SKM-1 (cell line): ENCODE measurements around the gene FBXO46.

Source experiments
- DNase-seq: peaks from one replicate; lab custom pipeline; 2025; ENCODE audit not compliant: unreplicated experiment; lab: John Stamatoyannopoulos, UW

Gene FBXO46

GRCh38 chr19:45730368-45731288, at the start of gene FBXO46:
TSS of gene FBXO46 (minus strand) at chr19:45730896. CDS start at chr19:45713495, 17,401 bp downstream.
- peak; percentile 69 for DNase-seq

GRCh38 chr19:45780146-45780447, 49.4 kb upstream of the FBXO46 start:
- DNase-seq: no peak

DNA sequence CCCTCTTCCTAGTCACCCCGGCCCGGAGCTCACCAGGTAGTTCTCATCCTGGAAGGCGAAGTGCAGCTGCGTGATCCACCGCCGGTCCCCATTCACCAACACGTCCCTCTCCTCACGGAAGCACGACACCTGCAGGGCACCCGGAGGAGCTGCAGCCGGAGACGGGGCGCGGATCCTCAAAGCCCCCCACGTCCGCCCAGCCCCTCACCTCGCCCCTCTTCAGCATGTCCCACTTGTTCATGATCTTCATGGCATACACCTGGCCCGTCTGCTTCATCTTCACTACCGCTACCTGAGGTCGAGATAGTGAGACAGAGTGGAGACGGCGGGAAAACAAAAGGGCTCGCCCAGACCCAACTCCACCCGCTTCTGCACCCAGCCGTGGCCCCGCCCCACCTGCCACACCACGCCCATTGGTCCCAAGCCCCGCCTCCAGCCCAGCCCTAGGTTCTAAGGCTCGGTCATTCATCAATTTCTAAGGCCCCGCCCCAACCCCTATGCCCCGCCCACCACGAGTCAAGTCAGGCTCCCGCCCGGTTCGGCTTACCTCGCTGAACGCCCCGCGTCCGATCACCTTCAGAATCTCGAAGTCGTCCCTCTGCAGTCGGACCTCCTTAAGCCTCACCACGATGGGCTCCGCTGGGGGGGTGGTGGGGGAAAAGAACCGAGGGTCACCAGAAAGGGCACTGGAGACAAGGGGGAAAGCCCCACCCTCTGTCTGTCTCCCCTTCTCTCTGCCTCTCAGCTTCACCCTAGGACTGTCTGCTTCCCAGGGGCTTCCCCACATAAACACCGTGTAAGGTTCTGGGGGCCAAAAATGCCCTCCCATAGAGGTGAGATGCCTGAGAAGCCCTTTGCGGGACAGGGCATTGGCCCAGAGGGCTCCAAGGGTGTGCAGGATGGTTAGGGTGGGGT, 48.8 kb upstream of the FBXO46 start:
- no peak for DNase-seq

DNA sequence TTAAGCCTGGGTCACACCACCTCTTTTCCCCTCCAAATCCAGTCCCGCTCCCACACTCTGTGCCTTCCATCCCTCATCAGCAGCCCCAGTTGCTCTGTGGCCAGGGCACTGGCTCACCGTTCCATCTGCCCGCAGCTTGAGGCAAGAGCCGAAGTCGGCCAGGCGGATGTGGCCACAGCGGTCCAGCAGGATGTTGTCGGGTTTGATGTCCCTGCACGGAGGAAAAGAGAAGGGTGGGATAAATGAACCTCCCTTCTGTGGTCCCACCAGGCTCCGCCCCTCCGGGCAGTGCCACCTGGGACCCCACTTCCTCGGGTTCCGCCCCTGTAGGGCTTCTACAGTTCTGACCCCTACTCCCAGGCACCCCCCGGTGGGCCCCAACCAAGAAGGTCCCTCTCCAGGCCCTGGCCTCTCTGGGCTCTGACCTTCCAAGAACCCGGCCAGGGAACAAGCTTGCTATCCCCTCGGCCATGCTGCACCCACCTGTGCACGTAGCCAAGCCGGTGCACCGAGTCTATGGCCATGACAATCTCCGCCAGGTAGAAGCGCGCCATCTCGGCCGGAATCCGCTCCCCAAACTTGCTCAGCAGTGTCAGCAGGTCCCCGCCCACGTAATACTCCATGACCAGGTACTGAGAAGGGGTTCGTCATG, 47.4 kb upstream of the FBXO46 start:
- DNase-seq: no peak

DNA sequence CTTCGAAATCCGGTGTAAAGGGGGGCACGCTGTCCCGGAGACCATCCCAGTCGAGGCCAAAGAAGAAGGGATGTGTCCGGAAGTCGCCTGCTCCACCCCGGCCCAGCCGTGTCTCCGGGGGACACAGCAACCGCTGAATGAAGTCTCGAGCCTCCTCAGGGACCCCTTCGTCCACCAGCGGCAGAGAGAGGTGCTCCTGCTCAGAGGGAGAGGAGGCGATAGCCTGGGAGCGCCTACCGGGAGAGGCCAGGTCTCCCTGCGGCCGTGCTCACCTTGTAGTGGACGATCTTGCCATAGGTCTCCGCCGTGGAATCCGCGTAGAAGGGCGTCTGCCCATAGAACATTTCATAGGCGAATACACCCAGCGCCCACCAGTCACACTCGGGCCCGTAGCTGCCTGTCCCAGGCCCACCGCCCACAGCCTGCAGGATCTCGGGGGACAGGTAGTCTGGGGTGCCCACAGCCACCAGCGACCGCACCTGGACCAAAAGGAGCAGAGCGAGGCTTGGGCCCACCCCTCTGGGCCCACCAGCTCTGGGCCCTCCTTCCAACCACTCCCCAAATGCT, 46.8 kb upstream of the FBXO46 start:
- no peak for DNase-seq

DNA sequence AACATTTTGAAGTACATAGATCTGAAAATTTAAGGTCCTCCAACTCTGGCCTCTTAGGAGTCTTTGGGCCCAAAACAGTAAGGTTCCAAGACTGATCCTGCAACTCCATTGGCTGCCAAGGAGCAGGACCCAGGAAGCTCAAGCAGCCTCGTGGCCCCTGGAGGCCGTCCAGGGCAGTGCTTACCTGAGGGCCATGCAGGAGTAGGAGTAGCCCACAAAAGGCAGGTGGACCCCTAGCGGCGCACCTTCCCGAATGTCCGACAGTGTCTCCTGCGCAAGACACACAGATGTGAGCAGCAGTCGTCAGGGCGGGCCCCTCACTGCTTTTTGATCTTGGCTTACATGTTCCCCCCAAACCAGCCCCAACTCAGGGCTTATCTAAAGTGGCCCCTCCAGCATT, 44.1 kb upstream of the FBXO46 start:
- no peak for DNase-seq

DNA sequence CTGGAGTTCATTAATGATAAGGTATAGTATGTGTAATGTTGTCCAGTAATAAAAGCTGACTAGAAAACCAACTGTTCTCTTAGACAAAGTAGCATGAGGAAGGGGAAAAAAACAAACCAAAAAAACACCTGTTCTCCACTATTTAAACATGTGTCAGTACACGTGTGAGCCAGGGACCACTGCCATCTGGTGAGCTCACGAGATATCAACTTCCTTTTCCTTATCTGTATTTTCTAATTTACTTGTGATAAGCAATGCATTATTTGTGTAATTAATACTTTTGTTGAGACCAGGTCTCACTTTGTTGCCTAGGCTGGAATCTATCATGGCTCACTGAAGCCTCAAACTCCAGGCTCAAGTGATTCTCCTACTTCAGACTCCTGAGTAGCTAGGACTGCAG, 42.7 kb upstream of the FBXO46 start:
- no peak for DNase-seq

GRCh38 chr19:45772912-45773311, 42.2 kb upstream of the FBXO46 start:
- no peak for DNase-seq

DNA sequence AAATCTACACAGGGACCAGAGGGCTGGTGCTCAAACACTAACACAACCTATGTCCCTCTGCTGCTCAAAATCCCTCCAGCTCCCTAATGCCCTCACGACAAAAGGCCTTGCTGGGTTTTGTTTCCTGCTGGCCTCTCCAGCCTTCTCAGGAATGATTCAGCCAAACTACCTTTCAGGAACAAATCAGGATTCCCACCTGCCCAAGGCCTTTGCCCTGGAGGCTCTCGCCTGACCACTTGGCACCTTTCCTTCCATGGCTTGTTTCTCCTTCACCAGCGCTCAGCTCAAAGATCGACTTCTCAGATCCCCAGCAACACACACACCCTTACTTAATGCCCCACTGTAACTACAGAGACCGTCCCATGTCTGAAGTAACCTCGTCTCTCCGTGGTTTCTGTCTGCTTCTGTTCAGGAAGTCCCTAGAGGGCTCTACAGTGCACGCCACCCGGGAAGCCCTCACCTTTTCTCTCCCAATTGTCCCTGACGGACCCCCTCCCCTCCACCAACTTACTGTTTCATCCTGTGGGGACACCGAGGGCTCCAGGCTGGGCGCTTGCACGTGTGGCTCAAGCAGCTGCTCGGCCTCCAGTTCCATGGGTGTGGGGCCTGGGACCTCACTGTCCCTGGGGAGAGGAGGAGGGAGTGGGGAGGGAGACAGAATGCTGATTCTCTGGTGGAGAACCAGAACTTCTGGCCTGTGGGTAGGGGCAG, 41.6 kb upstream of the FBXO46 start:
- no peak for DNase-seq

GRCh38 chr19:45771311-45771933, 40.7 kb upstream of the FBXO46 start:
- DNase-seq: no peak

- no peak for DNase-seq
These were observed 39.8 kb upstream of the FBXO46 start for GRCh38 chr19:45770192-45771101.

DNA sequence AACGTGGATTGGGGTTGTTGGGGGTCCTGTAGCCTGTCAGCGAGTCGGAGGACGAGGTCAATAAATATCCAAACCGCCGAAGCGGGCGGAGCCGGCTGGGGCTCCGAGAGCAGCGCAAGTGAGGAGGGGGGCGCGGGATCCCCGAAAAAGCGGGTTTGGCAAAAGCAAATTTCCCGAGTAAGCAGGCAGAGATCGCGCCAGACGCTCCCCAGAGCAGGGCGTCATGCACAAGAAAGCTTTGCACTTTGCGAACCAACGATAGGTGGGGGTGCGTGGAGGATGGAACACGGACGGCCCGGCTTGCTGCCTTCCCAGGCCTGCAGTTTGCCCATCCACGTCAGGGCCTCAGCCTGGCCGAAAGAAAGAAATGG, 39.1 kb upstream of the FBXO46 start:
- no peak for DNase-seq

DNA sequence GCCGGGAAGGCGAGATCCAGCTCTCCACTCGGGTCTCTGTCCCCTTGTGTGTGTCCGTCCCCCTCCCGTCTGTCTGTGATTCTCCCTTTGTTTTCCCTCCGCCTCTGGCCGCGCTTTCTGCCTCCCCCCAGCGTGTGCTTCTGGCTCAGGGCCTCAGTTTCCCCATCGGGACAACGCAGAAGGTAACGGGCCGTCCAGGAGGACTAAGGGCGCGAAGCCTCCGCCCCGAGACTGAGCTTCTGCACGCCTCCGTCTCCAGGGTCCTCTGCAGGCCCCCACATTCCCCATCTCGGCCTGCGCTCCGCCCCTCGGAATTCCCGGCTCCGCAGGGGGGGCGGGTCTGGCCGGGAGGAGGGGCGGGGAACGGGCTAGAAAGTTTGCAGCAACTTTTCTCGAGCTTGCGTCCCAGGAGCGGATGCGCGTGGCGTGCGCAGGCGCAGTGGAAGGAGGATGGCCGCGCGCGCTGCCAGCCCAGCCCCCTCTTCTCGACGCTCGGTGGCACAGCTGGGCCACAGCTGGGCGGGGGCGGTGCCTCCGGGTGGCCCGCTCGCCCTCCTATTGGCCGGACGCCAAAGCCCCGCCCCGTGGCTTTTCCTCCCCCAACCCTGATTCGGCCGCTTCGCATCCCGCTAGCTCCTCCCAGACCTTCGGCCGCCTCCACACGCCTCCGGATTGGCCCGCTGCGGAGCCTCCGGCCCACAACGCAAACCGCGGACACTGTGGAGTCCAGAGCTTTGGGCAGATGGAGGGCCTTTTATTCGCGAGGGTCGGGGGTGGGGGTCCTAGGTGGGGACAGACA, 38.5 kb upstream of the FBXO46 start, which contains the start of gene SIX5:
Gene SIX5 (minus strand): TSS at position 269 of the 799 bp plus-strand sequence. CDS start 408 bp downstream, outside the sequence.
- DNase-seq: no peak

GRCh38 chr19:45768655-45768983, 37.9 kb upstream of the FBXO46 start:
- DNase-seq: no peak

GRCh38 chr19:45767881-45768654, 37.4 kb upstream of the FBXO46 start:
- DNase-seq: no peak

DNA sequence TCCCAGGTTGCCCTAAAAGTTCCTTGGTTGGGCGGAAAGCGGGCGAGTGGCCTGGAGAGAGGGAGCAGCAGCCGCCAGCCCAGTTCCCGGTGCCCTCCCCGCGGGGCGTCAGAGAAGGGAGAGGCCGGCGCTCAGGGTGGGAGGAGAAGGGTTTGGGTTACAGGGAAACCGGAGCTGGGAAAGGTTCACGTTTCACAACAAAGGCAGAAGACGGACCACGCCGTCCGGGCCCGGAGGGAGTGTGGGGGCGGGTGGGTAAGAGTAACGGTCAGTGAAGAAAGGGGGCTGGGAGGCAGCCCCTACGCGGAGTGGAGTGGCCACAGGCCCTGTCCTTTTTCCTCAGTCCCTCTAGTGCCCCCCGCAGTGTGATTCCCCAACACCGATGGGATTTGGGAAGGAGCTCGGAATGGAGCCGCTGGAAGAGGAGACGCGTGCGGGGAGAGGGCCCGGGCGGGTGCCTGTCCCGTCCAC, 36.7 kb upstream of the FBXO46 start:
- no peak for DNase-seq

DNA sequence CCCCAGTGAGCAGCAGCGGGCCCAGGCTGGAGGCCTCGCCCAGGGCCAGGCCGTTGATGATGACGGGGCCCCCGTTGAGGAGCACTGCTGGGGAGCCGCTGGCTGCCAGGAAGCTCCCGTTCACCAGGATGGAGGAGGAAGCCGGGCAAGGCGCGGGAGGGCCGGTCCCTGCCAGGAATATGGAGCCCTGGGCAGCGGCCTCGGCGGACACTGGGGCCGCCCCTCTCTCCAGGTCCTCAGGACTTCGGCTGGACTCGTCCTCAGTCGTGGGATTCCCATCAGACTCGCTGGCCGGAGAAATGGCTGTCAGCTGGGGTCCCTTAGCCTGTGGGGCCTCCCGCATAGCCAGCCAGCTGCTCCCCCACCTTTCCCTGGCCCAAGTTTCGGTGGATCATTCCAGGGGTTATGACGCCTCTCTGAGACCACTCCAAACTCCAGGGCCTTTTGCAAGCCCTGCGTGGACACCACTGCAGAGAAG, 36.2 kb upstream of the FBXO46 start:
- DNase-seq: no peak
